T-helper 1 cell (primary cell): ENCODE data around the gene IFT20.
"Not testable (repeated sequence)": the region's sequence is repeated elsewhere in the genome, so short reads cannot be mapped to it uniquely, and the experiment has no call there.

ENCODE experiments used
- DNase-seq, 5 donors: peaks; one replicate each; pipeline ENCODE4 v3.0.0-alpha.2; 2012 to 2020

Gene IFT20

DNA sequence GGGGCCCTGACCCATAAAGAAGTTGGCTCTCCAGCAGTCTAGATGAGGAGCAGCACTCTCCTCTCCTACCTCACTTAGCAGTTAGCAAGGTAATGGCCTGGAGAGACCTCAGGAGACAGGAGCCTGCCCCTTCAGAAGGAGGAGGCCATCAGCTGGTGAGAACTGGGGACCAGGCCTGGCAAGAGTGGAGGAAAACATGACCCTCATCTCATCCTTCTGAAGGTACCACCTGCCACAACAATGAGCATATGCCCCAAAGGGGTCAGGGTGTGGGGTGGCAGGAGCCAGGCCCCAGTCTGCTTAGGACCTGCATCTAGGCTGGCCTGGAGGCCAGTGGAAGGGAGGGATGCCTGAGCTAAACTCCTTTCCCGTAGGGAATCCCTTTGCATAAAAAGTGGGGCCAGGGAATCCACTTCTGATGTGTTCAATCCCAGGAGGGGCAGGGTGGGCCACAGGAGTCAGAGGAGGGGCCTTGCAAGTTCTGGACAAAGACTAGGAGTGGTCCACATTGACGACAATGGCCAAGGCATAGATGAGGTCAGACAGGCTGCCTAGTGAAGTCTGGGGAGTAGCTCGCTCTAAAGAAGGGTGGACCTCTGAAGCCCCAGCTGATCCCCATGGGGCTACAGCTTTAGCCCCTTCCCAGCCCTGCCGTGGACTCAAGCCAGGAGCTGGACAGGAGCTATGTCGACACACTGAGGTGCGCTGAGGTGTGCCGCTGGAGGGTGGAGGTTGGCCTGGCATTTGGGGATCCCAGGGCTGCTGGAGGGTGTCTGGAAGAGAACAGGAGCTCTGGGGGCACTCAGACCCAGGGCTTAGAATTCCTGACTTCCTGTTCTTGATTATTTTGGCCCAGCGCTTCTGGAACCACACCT is 28.7 kb upstream of the IFT20 start:
- DNase-seq: no peak

DNA sequence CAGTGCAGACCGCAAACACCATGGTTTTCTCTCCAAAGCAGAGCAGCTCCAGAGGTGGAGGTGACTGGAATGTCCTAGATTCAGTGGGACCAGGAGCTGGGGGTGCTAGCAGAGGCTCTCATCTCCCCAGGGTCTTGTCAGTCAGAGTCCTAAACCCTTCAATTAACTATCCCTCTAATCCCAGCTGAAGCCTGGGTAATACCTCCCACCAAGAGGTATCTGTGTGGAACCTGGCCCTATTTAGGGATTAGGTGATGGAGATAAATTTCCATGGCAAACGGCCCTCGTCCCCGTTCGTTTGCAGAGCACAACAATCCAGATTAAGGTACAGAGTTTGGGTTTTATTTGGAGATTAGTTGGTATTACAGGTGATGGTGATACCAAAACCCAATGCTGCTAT is 27.9 kb upstream of the IFT20 start:
- no peak for DNase-seq

DNA sequence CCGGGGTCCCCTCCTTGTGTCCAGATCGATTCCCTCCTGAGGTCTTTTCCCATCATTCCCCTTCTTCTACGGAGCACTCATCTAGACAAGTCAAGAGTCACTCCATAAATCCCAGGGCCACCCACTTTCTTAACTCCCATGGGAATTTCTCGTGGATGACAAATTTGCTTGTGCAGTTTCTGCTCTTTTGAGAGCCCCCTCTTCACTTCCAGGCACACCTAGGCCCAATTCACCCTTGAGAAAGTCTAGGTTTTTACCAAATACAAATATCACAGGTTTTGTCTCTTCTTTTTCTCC is 22.6 kb upstream of the IFT20 start:
- no peak for DNase-seq

GRCh38 chr17:28357061-28357900 is 22.0 kb upstream of the IFT20 start, which contains the start of gene POLDIP2:
POLDIP2 (minus strand) TSS chr17:28357527; CDS start chr17:28357448, 79 bp downstream.
- DNase-seq: peak; percentile 91 to 96 (median 93)

GRCh38 chr17:28350271-28350670 is 15.0 kb upstream of the IFT20 start:
- DNase-seq: no peak

- no peak for DNase-seq
These were observed 13.7 kb upstream of the IFT20 start for GRCh38 chr17:28348979-28349378.

GRCh38 chr17:28347261-28347891 is 12.1 kb upstream of the IFT20 start:
- no peak for DNase-seq

GRCh38 chr17:28346746-28347246 is 11.5 kb upstream of the IFT20 start:
- DNase-seq: no peak

DNA sequence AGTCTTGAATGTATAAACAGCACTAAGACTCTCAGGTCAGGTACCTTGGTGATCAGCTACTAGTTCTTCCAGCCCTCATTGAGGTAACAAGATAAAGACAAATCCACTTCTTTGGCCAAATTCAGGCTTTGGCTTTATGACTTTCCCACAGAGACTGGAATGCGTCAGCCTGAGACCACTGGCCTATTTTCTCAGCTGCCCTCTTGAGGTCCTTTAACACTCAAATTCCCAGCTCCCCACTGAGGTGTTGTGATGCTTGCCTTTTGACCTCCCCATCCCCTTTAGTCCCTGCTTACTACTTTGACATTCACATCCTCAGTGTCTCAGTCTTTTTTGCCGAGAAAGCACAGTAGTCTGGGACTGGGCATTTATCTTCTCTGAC is 10.9 kb upstream of the IFT20 start:
- DNase-seq: no peak

DNA sequence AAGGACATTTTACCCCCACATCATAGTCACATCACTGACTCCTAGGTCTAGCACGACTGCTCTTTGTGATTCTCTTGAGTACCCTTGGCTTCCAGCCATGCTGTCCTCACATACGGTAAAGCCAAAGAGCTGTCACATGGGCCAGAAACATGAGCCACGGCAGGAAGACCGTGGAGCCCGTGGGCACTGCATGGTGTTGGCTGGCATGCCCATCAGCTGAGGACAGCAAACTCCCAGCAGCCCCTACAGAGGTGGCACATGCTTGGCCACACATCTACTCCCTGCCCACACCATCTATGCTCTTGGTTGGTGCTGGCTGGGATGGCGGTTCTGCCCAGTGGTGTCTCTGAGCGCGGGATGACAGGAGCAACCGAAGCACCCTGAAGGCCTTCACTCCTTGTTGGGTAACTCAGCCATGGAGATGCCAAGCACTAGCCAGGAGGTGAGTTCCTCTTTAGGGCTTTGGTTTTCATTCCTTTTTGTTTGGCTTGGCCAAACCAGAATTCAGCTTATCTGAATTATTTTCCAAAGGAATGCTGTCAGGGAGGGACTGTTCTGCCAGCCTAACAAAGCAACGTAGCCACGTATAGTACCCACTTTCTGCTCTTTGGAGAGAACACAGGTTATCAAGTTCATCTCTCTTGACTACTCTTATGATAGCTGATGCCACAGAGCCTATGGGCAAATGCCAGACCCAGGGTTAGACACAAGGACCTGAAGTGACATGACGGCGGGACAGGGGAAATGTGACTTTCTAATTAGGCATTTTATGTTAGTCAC is 10.3 kb upstream of the IFT20 start:
- no peak for DNase-seq

DNA sequence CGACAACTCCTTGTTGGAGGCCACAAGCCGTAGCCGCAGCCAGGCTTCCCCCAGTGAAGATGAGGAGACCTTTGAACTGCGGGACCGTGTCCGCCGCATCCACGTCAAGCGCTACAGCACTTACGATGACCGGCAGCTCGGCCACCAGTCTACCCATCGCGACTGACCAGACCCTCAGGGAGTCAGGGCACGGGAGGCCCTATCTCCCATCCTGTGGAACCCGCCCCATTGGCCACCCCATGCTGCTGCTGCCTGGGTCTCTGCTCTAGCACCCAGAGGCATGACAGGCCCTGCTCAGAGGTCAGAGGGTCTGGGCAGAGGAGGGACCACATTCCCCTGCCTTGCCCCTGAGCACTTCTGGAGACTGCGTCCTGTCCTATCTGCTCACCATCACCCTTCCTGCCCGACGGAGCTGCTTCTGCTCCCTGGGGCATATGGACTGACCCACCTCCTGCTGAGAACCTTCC is 9.2 kb upstream of the IFT20 start:
- no peak for DNase-seq

GRCh38 chr17:28344011-28344410 is 8.7 kb upstream of the IFT20 start:
- DNase-seq: no peak

DNA sequence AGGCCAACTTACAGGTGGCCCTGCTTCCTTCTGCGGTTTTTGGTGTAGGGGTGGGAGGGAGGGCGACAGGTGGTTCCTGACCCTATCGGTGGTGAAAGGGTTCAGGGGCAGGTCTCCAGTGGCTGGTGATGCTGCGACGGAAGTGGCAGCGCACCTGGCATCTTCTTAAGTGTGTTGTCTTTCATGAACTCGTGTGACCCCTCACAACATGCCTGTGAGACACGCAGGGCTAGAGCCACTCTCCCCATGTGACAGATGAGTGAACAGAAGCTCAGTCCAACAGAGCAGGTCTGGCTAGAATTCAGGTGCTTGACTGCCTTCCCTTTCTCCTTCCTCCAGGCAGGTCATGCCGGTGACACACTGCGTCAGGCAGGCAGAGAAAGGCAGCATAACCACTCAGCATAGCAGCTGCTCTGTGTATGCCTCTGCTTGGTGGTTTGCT is 8.2 kb upstream of the IFT20 start:
- DNase-seq: no peak

- no peak for DNase-seq
These were observed 7.0 kb upstream of the IFT20 start for GRCh38 chr17:28342313-28342712.

DNA sequence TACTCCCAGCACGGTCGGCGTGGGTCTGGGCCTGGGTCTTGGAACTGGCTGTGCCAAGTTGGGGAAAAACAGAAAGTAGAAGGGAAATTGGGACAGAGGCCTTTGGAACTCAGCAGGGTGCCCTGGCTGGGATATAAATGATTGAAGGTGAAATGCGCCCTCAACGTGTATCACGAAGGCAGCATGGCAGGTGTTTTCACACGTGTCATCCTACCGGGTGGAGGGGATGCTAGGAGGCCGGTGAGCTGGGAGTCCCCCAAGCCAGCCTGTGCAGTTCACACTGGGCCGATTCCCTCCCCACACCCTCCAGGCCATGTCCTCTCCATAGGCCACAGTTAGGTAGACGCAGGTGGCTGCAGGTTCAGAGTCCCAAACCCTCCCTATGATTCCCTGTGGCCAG is 6.2 kb upstream of the IFT20 start:
- no peak for DNase-seq

DNA sequence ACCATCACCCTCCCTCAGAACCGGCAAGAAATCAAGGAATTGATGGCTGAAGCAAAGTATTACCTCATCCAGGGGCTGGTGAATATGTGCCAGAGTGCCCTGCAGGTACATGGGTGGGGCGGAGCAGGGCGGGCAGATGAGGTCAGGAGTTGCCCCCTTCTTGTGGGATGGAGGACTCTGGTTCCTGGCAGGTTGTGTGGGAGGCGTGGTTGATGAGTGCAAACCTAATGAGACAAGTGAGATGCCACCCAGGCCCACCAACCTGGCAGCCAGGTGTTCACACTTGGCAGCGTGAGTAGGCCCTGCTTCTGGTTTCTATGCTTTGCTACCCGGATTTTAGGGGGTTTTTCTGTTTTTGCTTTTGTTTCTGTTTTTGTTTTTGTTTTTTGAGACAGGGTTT is 5.1 kb upstream of the IFT20 start:
- DNase-seq: no peak

DNA sequence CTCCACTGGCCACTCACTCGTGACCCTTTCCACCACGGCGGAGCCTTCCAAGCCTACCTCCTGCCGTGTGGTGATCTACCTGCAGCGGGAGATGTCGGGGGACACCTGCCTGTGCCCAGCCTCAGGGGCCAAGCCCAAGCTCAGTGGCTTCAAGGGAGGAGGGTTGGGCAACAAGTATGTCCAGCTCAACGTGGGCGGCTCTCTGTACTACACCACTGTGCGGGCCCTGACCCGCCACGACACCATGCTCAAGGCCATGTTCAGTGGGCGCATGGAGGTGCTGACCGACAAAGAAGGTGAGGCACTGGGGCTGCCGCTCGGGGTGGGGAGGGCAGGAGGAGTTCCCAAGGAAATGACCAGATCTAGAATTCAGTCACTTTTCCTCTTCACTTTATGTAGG is 4.2 kb upstream of the IFT20 start:
- DNase-seq: no peak

GRCh38 chr17:28338769-28339212 is 3.5 kb upstream of the IFT20 start:
- not testable (repeated sequence) for DNase-seq

- DNase-seq: no peak
These were observed 2.9 kb upstream of the IFT20 start for GRCh38 chr17:28338056-28338768.

- DNase-seq: no peak
These were observed 943 bp upstream of the IFT20 start for GRCh38 chr17:28335959-28336871.
